Vagina (tissue), 2 donors: Measurements from ENCODE around the gene NTNG1. TPM values are rescaled to one million over a fixed set of nuclear protein-coding genes. Genes with fewer than 3 reads are reported as not detected.

Experiments
- DNase-seq, 2 donors: peaks; one replicate each; pipeline ENCODE4 v3.0.0-alpha.2; 2017; ENCODE audit errors: extremely low spot score in 2 of 2
- H3K27ac ChIP-seq: fragments of 200-600 bp; sonication (generic); one replicate; pipeline ENCODE4 v1.5.1; 2019
- H3K27me3 ChIP-seq: fragments of 200-600 bp; sonication (generic); one replicate; pipeline ENCODE4 v1.5.1; 2019
- H3K36me3 ChIP-seq, 2 donors: fragments of 200-600 bp; sonication (generic); one replicate each; pipeline ENCODE4 v1.5.1; 2017 to 2019
- H3K4me1 ChIP-seq: fragments of 200-600 bp; sonication (generic); one replicate; pipeline ENCODE4 v1.5.1; 2019
- H3K4me3 ChIP-seq, 2 donors: fragments of 200-600 bp; sonication (generic); 1 replicate in 1 of 2; 2 replicates in 1 of 2; pipeline ENCODE4 v1.5.1; 2016 to 2019
- H3K9me3 ChIP-seq: fragments of 200-600 bp; sonication (generic); one replicate; pipeline ENCODE4 v1.5.1; 2019
- CTCF ChIP-seq, 3 experiments: fragments of 450-650 bp in 2 of 3; fragments of 200-600 bp in 1 of 3; sonication (generic) in 1 of 3; IDR thresholded peaks; one replicate each; pipeline ENCODE4 v1.5.1; 2017 to 2019; ENCODE audit warnings: antibody characterized with exemption in 3 of 3, mild to moderate bottlenecking in 2 of 3, moderate library complexity in 2 of 3
- POLR2A ChIP-seq, 2 donors: fragments of 450-650 bp; IDR thresholded peaks; one replicate each; pipeline ENCODE4 v1.6.1; 2017; ENCODE audit warnings: antibody characterized with exemption in 2 of 2, mild to moderate bottlenecking in 2 of 2, moderate library complexity in 2 of 2
- POLR2AphosphoS5 ChIP-seq, 2 donors: sonication (generic); formaldehyde crosslinking; IDR thresholded peaks; one replicate each; pipeline ENCODE4 v1.9.0; 2017; ENCODE audit warnings: antibody characterized with exemption in 2 of 2, mild to moderate bottlenecking in 2 of 2, low read depth in 1 of 2; ENCODE audit not compliant: insufficient read depth in 1 of 2
- intact Hi-C: fragments of 100-400 bp; cut with DNase I; formaldehyde crosslinking; loops from one replicate; pipeline ENCODE4 v1.15.1; 2023
- total RNA-seq: library from RNA; depleted of rRNA; stranded (reverse); fragments of >200 nt; gene quantifications from one replicate; pipeline ENCODE4 v1.2.3, GENCODE V29; 2016

The NTNG1 gene
- total RNA-seq, 1 donor from 2014 or later = 6.6 TPM

GRCh38 chr1:107442551-107442950 is 301.7 kb downstream of the NTNG1 start:
- H3K4me3 ChIP-seq = no peak overlapping the region
- DNase-seq = no peak
- no peaks in the 10 kb centered on the region for H3K4me1 ChIP-seq
- TF ChIP-seq POLR2A (IDR thresholded peaks at IDR 0.05) = no peak
- TF ChIP-seq CTCF (IDR thresholded peaks at IDR 0.05) = no peak
- TF ChIP-seq POLR2AphosphoS5 (IDR thresholded peaks at IDR 0.05; ENCODE audit: insufficient read depth in 1 of 2, low read depth in 1 of 2) = no peak
- H3K36me3 ChIP-seq = no peaks in the 10 kb centered on the region
- no peak overlapping the region for H3K27ac ChIP-seq
- intact Hi-C loops = no loop called here
- H3K9me3 ChIP-seq = no peaks in the 10 kb centered on the region
- H3K27me3 ChIP-seq = no peaks in the 10 kb centered on the region

GRCh38 chr1:107443027-107443426 is 302.2 kb downstream of the NTNG1 start:
- H3K4me3 ChIP-seq = no peak overlapping the region
- no peaks in the 10 kb centered on the region for H3K9me3 ChIP-seq
- no peak for DNase-seq
- no peaks in the 10 kb centered on the region for H3K27me3 ChIP-seq
- H3K27ac ChIP-seq = no peak overlapping the region
- TF ChIP-seq POLR2AphosphoS5 (IDR thresholded peaks at IDR 0.05; ENCODE audit: insufficient read depth in 1 of 2, low read depth in 1 of 2) = no peak
- no peak for TF ChIP-seq POLR2A (IDR thresholded peaks at IDR 0.05)
- no peak for TF ChIP-seq CTCF (IDR thresholded peaks at IDR 0.05)
- no peaks in the 10 kb centered on the region for H3K4me1 ChIP-seq
- intact Hi-C loops = no loop called here
- H3K36me3 ChIP-seq = no peaks in the 10 kb centered on the region

- no peak overlapping the region for H3K4me3 ChIP-seq
- no peak for DNase-seq
- TF ChIP-seq CTCF (IDR thresholded peaks at IDR 0.05) = no peak
- TF ChIP-seq POLR2AphosphoS5 (IDR thresholded peaks at IDR 0.05; ENCODE audit: insufficient read depth in 1 of 2, low read depth in 1 of 2) = no peak
- no peak for TF ChIP-seq POLR2A (IDR thresholded peaks at IDR 0.05)
- intact Hi-C loops = no loop called here
- no peaks in the 10 kb centered on the region for H3K27me3 ChIP-seq
- no peak overlapping the region for H3K27ac ChIP-seq
- H3K36me3 ChIP-seq = no peaks in the 10 kb centered on the region
- no peaks in the 10 kb centered on the region for H3K4me1 ChIP-seq
- no peaks in the 10 kb centered on the region for H3K9me3 ChIP-seq
These were observed 303.0 kb downstream of the NTNG1 start for GRCh38 chr1:107443860-107444259.

GRCh38 chr1:107444302-107444701 is 303.5 kb downstream of the NTNG1 start:
- Histone ChIP-seq H3K27me3 (no peaks in the 10 kb centered on the region), H3K9me3 (no peaks in the 10 kb centered on the region), H3K4me1 (no peaks in the 10 kb centered on the region), H3K27ac (no peak overlapping the region), H3K36me3 (no peaks in the 10 kb centered on the region), H3K4me3 (no peak overlapping the region)
- TF ChIP-seq POLR2A (IDR thresholded peaks at IDR 0.05) (no peak), CTCF (IDR thresholded peaks at IDR 0.05) (no peak), POLR2AphosphoS5 (IDR thresholded peaks at IDR 0.05; ENCODE audit: insufficient read depth in 1 of 2, low read depth in 1 of 2) (no peak)
- intact Hi-C loops = no loop called here
- no peak for DNase-seq

GRCh38 chr1:107449326-107449725 is 308.5 kb downstream of the NTNG1 start:
- TF ChIP-seq POLR2A (IDR thresholded peaks at IDR 0.05) (no peak), POLR2AphosphoS5 (IDR thresholded peaks at IDR 0.05; ENCODE audit: insufficient read depth in 1 of 2, low read depth in 1 of 2) (no peak), CTCF (IDR thresholded peaks at IDR 0.05) (no peak)
- H3K27me3 ChIP-seq = no peaks in the 10 kb centered on the region
- intact Hi-C loops = no loop called here
- no peaks in the 10 kb centered on the region for H3K36me3 ChIP-seq
- DNase-seq = no peak
- no peaks in the 10 kb centered on the region for H3K4me1 ChIP-seq
- no peak overlapping the region for H3K4me3 ChIP-seq
- no peak overlapping the region for H3K27ac ChIP-seq
- H3K9me3 ChIP-seq = no peaks in the 10 kb centered on the region
